Measurements from ENCODE around the gene CTDP1.

- TF ChIP-seq CTCF (IDR thresholded peaks at IDR 0.05), result no peak
- TF ChIP-seq POLR2A (IDR thresholded peaks at IDR 0.05), result no peak
Observed at GRCh38 chr18:79753391-79753851, 73.8 kb downstream of the CTDP1 start.

Measured in lower leg skin (tissue), 3 donors.